Body of pancreas (tissue), 4 donors: Measurements from ENCODE around the gene PLEKHA6.

ENCODE experiments used
- CTCF ChIP-seq, 7 experiments: fragments of 450-650 bp in 4 of 7; fragments of 200-600 bp in 3 of 7; sonication (generic) in 3 of 7; IDR thresholded peaks; one replicate each; pipeline ENCODE4 v1.5.1; 2016 to 2019; ENCODE audit warnings: antibody characterized with exemption in 7 of 7
- POLR2A ChIP-seq, 3 donors: fragments of 450-650 bp; IDR thresholded peaks; one replicate each; pipeline ENCODE4 v1.6.1; 2016; ENCODE audit warnings: antibody characterized with exemption in 3 of 3, mild to moderate bottlenecking in 2 of 3

DNA sequence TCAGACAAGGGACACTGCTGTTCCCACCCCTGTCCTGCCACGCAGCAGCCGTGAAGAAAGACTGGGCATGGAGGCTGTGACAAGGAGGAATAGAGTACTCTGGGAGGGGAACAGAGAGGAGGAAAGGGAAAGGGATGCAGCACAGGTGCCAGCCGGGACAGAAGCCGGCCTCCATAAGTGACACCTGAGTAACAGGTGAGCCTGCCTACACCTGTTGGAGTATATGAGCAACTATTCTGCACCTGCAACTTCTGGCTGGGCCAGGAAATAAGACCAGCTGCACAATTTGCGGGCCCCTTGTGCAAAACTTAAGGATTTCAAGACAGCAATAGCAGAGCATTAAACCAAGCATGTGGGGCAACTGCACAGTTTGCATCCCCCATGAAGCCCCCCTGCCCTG lies 73.4 kb downstream of the PLEKHA6 start:
- TF ChIP-seq CTCF (IDR thresholded peaks at IDR 0.05) = no peak
- TF ChIP-seq POLR2A (IDR thresholded peaks at IDR 0.05) = no peak
